Thoracic aorta (tissue), 2 donors: Measurements from ENCODE around the gene TMPRSS11D. TPM values are rescaled to one million over a fixed set of nuclear protein-coding genes. Genes with fewer than 3 reads are reported as not detected.

Experiments
- ATAC-seq: fragments of 150-250 bp; one replicate; pipeline ENCODE4 v1.8.0; 2017; ENCODE audit warnings: low read depth; ENCODE audit not compliant: insufficient number of reproducible peaks, low FRiP score
- DNase-seq: peaks from one replicate; pipeline ENCODE4 v3.0.0-alpha.2; 2020; ENCODE audit warnings: low spot score
- H3K27ac ChIP-seq, 2 donors: fragments of 200-600 bp; sonication (generic); 1 replicate in 1 of 2; 2 replicates in 1 of 2; pipeline ENCODE4 v1.5.1; 2016; ENCODE audit warnings: mild to moderate bottlenecking in 2 of 2, moderate library complexity in 2 of 2
- H3K27me3 ChIP-seq: fragments of 200-600 bp; sonication (generic); replicated peaks from 2 replicates; pipeline ENCODE4 v1.6.0; 2016; ENCODE audit warnings: mild to moderate bottlenecking; ENCODE audit not compliant: insufficient read depth
- H3K36me3 ChIP-seq: fragments of 200-600 bp; sonication (generic); one replicate; pipeline ENCODE4 v1.5.1; 2016
- H3K4me1 ChIP-seq, 2 donors: fragments of 200-600 bp; sonication (generic); 1 replicate in 1 of 2; 2 replicates in 1 of 2; pipeline versions ENCODE4 v1.5.1 to v1.6.0; 2016; ENCODE audit warnings: low read depth in 2 of 2, mild to moderate bottlenecking in 1 of 2; ENCODE audit not compliant: control insufficient read depth in 1 of 2
- H3K4me3 ChIP-seq: fragments of 200-600 bp; sonication (generic); 2 replicates; pipeline ENCODE4 v1.5.1; 2016; ENCODE audit warnings: mild to moderate bottlenecking
- H3K9me3 ChIP-seq: fragments of 200-600 bp; sonication (generic); 2 replicates; pipeline ENCODE4 v1.5.1; 2016
- total RNA-seq, 2 donors: library from RNA; depleted of rRNA; stranded (reverse); fragments of >200 nt; gene quantifications; one replicate each; pipeline versions ENCODE4 v1.1.0 to v1.2.3, GENCODE V29; 2016
- TF ChIP-seq, protein P1 (sequence below): fragments of 200-600 bp; sonication (generic); IDR thresholded peaks from one replicate; pipeline ENCODE4 v1.5.1; 2019; ENCODE audit warnings: antibody characterized with exemption

TMPRSS11D gene
- total RNA-seq, 2 donors from 2014 or later = not detected

DNA sequence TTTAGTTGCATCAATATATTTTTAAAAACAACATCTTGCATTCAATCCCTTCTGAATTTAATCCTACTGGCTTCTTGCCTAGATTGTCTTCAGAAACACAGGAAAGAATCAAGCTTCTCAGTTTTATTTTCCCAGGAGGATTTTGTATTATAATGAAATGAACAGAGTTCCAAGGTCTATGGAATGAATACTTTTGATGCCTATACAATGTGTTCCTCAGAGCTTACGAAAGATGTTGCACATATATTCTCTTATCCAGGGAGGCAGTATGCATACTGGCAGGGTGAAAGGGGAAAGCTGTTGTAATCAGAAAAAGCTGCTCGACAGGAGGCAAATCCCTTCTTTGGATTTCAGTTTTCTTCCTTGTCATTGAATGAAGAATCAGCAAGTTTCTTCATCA, 8.8 kb downstream of the TMPRSS11D start:
- Histone ChIP-seq H3K9me3 (no peaks in the 10 kb centered on the region), H3K27me3 (no peaks in the 10 kb centered on the region), H3K4me3 (no peak overlapping the region), H3K36me3 (no peaks in the 10 kb centered on the region), H3K4me1 (no peaks in the 10 kb centered on the region), H3K27ac (no peak overlapping the region)
- TF ChIP-seq, protein P1, sequence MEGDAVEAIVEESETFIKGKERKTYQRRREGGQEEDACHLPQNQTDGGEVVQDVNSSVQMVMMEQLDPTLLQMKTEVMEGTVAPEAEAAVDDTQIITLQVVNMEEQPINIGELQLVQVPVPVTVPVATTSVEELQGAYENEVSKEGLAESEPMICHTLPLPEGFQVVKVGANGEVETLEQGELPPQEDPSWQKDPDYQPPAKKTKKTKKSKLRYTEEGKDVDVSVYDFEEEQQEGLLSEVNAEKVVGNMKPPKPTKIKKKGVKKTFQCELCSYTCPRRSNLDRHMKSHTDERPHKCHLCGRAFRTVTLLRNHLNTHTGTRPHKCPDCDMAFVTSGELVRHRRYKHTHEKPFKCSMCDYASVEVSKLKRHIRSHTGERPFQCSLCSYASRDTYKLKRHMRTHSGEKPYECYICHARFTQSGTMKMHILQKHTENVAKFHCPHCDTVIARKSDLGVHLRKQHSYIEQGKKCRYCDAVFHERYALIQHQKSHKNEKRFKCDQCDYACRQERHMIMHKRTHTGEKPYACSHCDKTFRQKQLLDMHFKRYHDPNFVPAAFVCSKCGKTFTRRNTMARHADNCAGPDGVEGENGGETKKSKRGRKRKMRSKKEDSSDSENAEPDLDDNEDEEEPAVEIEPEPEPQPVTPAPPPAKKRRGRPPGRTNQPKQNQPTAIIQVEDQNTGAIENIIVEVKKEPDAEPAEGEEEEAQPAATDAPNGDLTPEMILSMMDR = no peak
- ATAC-seq (no peak), DNase-seq (no peak)

DNA sequence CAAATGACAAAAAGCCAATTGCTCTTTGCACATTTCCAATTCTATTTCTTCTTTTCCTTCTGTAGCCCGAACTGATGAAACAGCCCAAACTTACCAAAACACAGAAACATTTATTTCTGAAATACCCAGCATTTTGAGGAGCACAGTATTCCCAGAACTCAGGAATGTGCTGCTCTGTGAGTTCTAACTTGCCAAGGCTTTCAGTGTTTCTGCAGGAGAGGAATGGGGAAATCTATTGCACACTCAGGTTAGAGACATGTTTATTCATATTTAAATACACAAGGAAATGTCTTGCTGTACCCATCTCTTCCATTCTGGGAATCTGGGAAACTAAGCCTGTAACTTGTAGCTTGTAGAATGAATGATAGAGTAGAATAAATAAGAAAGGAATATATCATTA, 10.7 kb downstream of the TMPRSS11D start:
- Histone ChIP-seq H3K27me3 (no peaks in the 10 kb centered on the region), H3K9me3 (no peaks in the 10 kb centered on the region), H3K4me3 (no peak overlapping the region), H3K36me3 (no peaks in the 10 kb centered on the region), H3K4me1 (no peaks in the 10 kb centered on the region), H3K27ac (no peak overlapping the region)
- ATAC-seq (no peak), DNase-seq (no peak)
- TF ChIP-seq, protein P1 = no peak

- TF ChIP-seq, protein P1 = no peak
- Histone ChIP-seq H3K27me3 (no peaks in the 10 kb centered on the region), H3K27ac (no peak overlapping the region), H3K4me1 (no peaks in the 10 kb centered on the region), H3K36me3 (no peaks in the 10 kb centered on the region), H3K9me3 (no peaks in the 10 kb centered on the region), H3K4me3 (no peak overlapping the region)
- DNase-seq (no peak), ATAC-seq (no peak)
Measured at GRCh38 chr4:67871867-67872266, 11.9 kb downstream of the TMPRSS11D start.

DNA sequence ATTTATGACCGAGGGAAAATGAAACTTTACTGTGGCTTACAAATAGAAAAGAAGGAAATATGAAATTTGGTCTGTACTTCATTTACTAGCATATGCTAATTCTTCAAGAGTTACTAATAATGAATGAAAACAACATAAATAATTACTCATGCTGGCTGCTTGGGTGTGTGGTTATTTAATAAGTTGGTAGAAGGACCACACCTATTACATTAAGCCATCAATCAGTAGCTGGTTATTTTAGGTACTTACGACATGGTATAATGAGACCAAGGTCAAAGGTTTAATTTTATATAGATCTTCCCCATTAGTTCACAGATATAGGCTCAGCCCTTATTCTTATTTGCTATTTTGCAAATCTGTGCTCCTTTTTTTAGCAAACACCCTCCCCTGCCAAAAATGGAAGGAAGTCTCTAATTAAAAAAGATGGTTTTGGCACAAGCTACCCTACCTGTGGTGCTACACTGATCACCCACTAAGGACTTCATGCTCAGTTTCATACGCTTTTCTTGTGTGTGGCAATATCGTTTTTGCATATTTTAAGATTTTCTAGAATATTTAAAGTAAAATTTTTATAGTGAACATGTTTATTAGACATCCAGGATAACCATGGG, 14.1 kb downstream of the TMPRSS11D start:
- Histone ChIP-seq H3K4me3 (no peak overlapping the region), H3K4me1 (no peaks in the 10 kb centered on the region), H3K36me3 (no peaks in the 10 kb centered on the region), H3K27ac (no peak overlapping the region), H3K27me3 (no peaks in the 10 kb centered on the region), H3K9me3 (no peaks in the 10 kb centered on the region)
- TF ChIP-seq, protein P1 = no peak
- ATAC-seq (no peak), DNase-seq (no peak)

DNA sequence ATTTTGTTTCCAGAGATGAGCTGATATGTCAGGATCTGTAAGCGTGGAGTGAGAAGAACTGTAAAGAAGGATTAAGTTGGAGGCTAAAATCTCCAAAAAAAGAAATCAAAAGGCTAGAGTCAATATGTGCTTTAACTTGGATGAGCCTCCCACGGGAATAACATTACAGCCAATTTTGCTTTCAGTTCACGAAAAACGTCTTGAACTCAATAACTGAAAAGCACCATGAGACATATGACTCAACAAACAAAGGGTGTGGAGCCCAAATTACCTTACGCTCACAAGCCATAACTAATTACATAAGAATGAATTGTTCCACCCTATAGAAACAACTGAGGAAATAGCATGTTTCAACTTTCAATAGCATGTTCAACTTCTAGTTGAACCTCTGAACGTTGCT, 22.3 kb downstream of the TMPRSS11D start:
- Histone ChIP-seq H3K9me3 (no peaks in the 10 kb centered on the region), H3K4me1 (no peaks in the 10 kb centered on the region), H3K27me3 (no peaks in the 10 kb centered on the region), H3K4me3 (no peak overlapping the region), H3K36me3 (no peaks in the 10 kb centered on the region), H3K27ac (no peak overlapping the region)
- TF ChIP-seq, protein P1 = no peak
- DNase-seq (no peak), ATAC-seq (no peak)
